Choroid plexus epithelial cell (primary cell): ENCODE data around the gene SEC14L5.

ENCODE experiments used
- DNase-seq: peaks from one replicate; pipeline ENCODE4 v3.0.0-alpha.2; 2010; ENCODE audit warnings: low read depth
- H3K4me3 ChIP-seq: 2 replicates; pipeline ENCODE4 v1.5.1; 2011; ENCODE audit warnings: low read depth, mild to moderate bottlenecking, control low read depth, low read length, moderate library complexity
- CTCF ChIP-seq: conservative IDR thresholded peaks from 2 replicates; pipeline ENCODE4 v1.5.1; 2011; ENCODE audit warnings: low read depth, mild to moderate bottlenecking, control low read depth, inconsistent platforms, low read length, moderate library complexity

The SEC14L5 gene

GRCh38 chr16:5012887-5013286 lies 54.8 kb downstream of the SEC14L5 start:
- no peak for TF ChIP-seq CTCF
- H3K4me3 ChIP-seq = no peak overlapping the region
- no peak for DNase-seq

GRCh38 chr16:5015351-5015750 lies 57.2 kb downstream of the SEC14L5 start:
- TF ChIP-seq CTCF = no peak
- H3K4me3 ChIP-seq = no peak overlapping the region
- DNase-seq = no peak

- TF ChIP-seq CTCF = no peak
- H3K4me3 ChIP-seq = no peak overlapping the region
- DNase-seq = no peak
Observed at GRCh38 chr16:5015887-5016286, 57.8 kb downstream of the SEC14L5 start.

GRCh38 chr16:5016967-5017677 lies 59.0 kb downstream of the SEC14L5 start:
- DNase-seq = no peak
- no peak for TF ChIP-seq CTCF
- H3K4me3 ChIP-seq = no peak overlapping the region

GRCh38 chr16:5017678-5017969 lies 59.5 kb downstream of the SEC14L5 start:
- DNase-seq = no peak
- no peak overlapping the region for H3K4me3 ChIP-seq
- no peak for TF ChIP-seq CTCF

GRCh38 chr16:5018793-5019192 lies 60.7 kb downstream of the SEC14L5 start:
- H3K4me3 ChIP-seq = no peak overlapping the region
- no peak for TF ChIP-seq CTCF
- peak; percentile 13 for DNase-seq

GRCh38 chr16:5019775-5020174 lies 61.6 kb downstream of the SEC14L5 start:
- no peak for DNase-seq
- no peak for TF ChIP-seq CTCF
- H3K4me3 ChIP-seq = no peak overlapping the region
